Endothelial cell of umbilical vein (primary cell): Measurements from ENCODE around the gene SLFN12. TPM values are rescaled to one million over a fixed set of nuclear protein-coding genes. Genes with fewer than 3 reads are reported as not detected.

ENCODE experiments used
- BruUV-seq: library from RNA; stranded (reverse); fragments of 400-500 nt; replicated peaks from 2 replicates; lab custom pipeline; 2021; lab: Mats Ljungman, UMichigan
- CTCF ChIA-PET: fragments of 300-600, 350-600 bp; sonication (Branson Sonifier 250); formaldehyde crosslinking; loops from one replicate; lab custom pipeline; 2021; ENCODE audit warnings: antibody characterized with exemption, inconsistent platforms; lab: Charles Lee
- POLR2A ChIA-PET: fragments of 300-600, 350-600 bp; sonication (Branson Sonifier 250); formaldehyde crosslinking; loops from one replicate; lab custom pipeline; 2021; ENCODE audit warnings: antibody characterized with exemption, inconsistent platforms; lab: Charles Lee
- DNase-seq: peaks from one replicate; pipeline ENCODE4 v3.0.0-alpha.2; 2011; ENCODE audit warnings: low read depth, low spot score
- FAIRE-seq: peaks from 2 replicates; lab custom pipeline; 2011; peaks lifted over from hg19 to GRCh38; lab: Jason Lieb, UNC
- H2AFZ ChIP-seq: 2 replicates; pipeline ENCODE4 v1.6.0; 2012; ENCODE audit warnings: low read depth, low read length, control low read depth, inconsistent platforms
- H3K27ac ChIP-seq: 2 replicates; pipeline ENCODE4 v1.5.1; 2011; ENCODE audit warnings: low read depth, mild to moderate bottlenecking, control low read depth, low read length, moderate library complexity; ENCODE audit not compliant: insufficient read depth
- H3K27me3 ChIP-seq, 2 experiments: 2 replicates each; pipeline versions ENCODE4 v1.6.0 to v1.6.1; 2011; ENCODE audit warnings: low read length in 2 of 2, mixed read lengths in 1 of 2; ENCODE audit not compliant: control insufficient read depth in 2 of 2, insufficient read depth in 2 of 2
- H3K36me3 ChIP-seq, 2 experiments: 2 replicates in 1 of 2; 3 replicates in 1 of 2; pipeline ENCODE4 v1.5.1; 2011; ENCODE audit warnings: low read length in 2 of 2, mild to moderate bottlenecking in 1 of 2, moderate library complexity in 1 of 2; ENCODE audit not compliant: control insufficient read depth in 2 of 2, insufficient read depth in 2 of 2; ENCODE audit errors: extremely low read depth in 1 of 2
- H3K4me1 ChIP-seq: 3 replicates; pipeline ENCODE4 v1.5.1; 2011; ENCODE audit warnings: mild to moderate bottlenecking, low read length; ENCODE audit not compliant: control insufficient read depth, insufficient read depth; ENCODE audit errors: extremely low read depth
- H3K4me2 ChIP-seq: 2 replicates; pipeline ENCODE4 v1.6.1; 2011; ENCODE audit warnings: low read length, control low read depth, mixed read lengths; ENCODE audit not compliant: insufficient read depth
- H3K4me3 ChIP-seq, 3 experiments: fragments of 200-600 bp in 1 of 3; sonication (generic), shearing (Covaris generic) in 1 of 3; replicated peaks in 1 of 3; 2 replicates each; pipeline ENCODE4 v1.5.1; 2011 to 2016; ENCODE audit warnings: control low read depth in 3 of 3, low read length in 3 of 3, mild to moderate bottlenecking in 2 of 3, inconsistent platforms in 1 of 3, low read depth in 1 of 3, moderate library complexity in 1 of 3; ENCODE audit not compliant: insufficient read depth in 1 of 3
- H3K79me2 ChIP-seq: 2 replicates; pipeline ENCODE4 v1.6.0; 2012; ENCODE audit warnings: low read length, inconsistent platforms; ENCODE audit not compliant: control insufficient read depth, insufficient read depth
- H3K9ac ChIP-seq: replicated peaks from 2 replicates; pipeline ENCODE3; 2011; ENCODE audit warnings: low read length, control low read depth; ENCODE audit not compliant: insufficient read depth; ENCODE audit errors: extremely low read depth
- H3K9me1 ChIP-seq: replicated peaks from 3 replicates; pipeline ENCODE4 v1.6.0; 2011; ENCODE audit warnings: mild to moderate bottlenecking, low read length; ENCODE audit not compliant: control insufficient read depth, insufficient read depth; ENCODE audit errors: extremely low read depth
- H3K9me3 ChIP-seq: replicated peaks from 2 replicates; pipeline ENCODE4 v1.5.1; 2012; ENCODE audit warnings: low read length, inconsistent platforms; ENCODE audit not compliant: control insufficient read depth, insufficient read depth
- H4K20me1 ChIP-seq: replicated peaks from 2 replicates; pipeline ENCODE3; 2011; ENCODE audit warnings: mild to moderate bottlenecking, low read length; ENCODE audit not compliant: control insufficient read depth, insufficient read depth; ENCODE audit errors: extremely low read depth
- CTCF ChIP-seq, 2 donors: IDR thresholded peaks; 1 replicate in 1 of 2; 2 replicates in 1 of 2; pipeline ENCODE4 v1.5.1; 2011; ENCODE audit warnings: low read length in 2 of 2, mild to moderate bottlenecking in 2 of 2, moderate library complexity in 2 of 2, control low read depth in 1 of 2, inconsistent platforms in 1 of 2, low read depth in 1 of 2; ENCODE audit not compliant: insufficient read depth in 1 of 2; ENCODE audit errors: extremely low read depth in 1 of 2
- FOS ChIP-seq: IDR thresholded peaks from 2 replicates; pipeline ENCODE4 v1.6.1; 2011; ENCODE audit warnings: mild to moderate bottlenecking, low read length, moderate library complexity, borderline replicate concordance; ENCODE audit not compliant: insufficient read depth
- JUN ChIP-seq: IDR thresholded peaks from 2 replicates; pipeline ENCODE4 v1.6.1; 2011; ENCODE audit warnings: borderline replicate concordance, low read depth; ENCODE audit not compliant: insufficient read length, insufficient read depth
- POLR2A ChIP-seq: IDR thresholded peaks from 2 replicates; pipeline ENCODE4 v1.6.1; 2012; ENCODE audit warnings: low read depth, mild to moderate bottlenecking, control low read depth, low read length
- dilution Hi-C: fragments of 300-500 bp; cut with MboI; formaldehyde crosslinking; loops from one replicate; pipeline ENCODE4 v1.15.0; 2019; ENCODE audit warnings: low sequenced_read_pairs; ENCODE audit not compliant: extremely low pct_ligation_motif_present
- intact Hi-C: fragments of 100-400 bp; cut with micrococcal nuclease; formaldehyde crosslinking; loops from one replicate; pipeline ENCODE4 v1.10.0; 2022
- polyA plus RNA-seq, 4 experiments: library from polyadenylated mRNA; depleted of rRNA in 3 of 4; stranded (reverse) in 3 of 4; unstranded in 1 of 4; fragments of >200 nt; gene quantifications; 2 replicates each; pipeline versions ENCODE4 v1.2.1 to v1.2.3, GENCODE V29; 2011 to 2012; ENCODE audit warnings: missing spikeins in 1 of 4
- total RNA-seq: library from RNA; stranded (reverse); gene quantifications from 2 replicates; pipeline ENCODE4 v1.2.3, GENCODE V29; 2021

Gene SLFN12
- total and polyA plus RNA-seq, 2 donors (not counting 3 experiments of a cell fraction or from before 2014, with no cell fraction given), result 17.8 to 42.6 TPM

- DNase-seq (peak; percentile 17), FAIRE-seq (no peak)
- CTCF ChIA-PET, result no interaction called here
- no peak overlapping the region for H3K4me2 ChIP-seq
- POLR2A ChIA-PET, result no interaction called here
- intact Hi-C loops, result loop anchor here (10.0 kb wide), 2 partner anchors 428 to 1122 kb away; partner anchors contain the start of genes CCL2 and TAF15
- no peaks in the 10 kb centered on the region for H3K9me1 ChIP-seq
- no peak overlapping the region for H3K27ac ChIP-seq
- peak; percentile 57 for TF ChIP-seq FOS
- peak; percentile 34 for TF ChIP-seq JUN
- TF ChIP-seq POLR2A, result no peak
- no peaks in the 10 kb centered on the region for H3K27me3 ChIP-seq
- dilution Hi-C loops, result no loop called here
- no peaks in the 10 kb centered on the region for H3K36me3 ChIP-seq
- peaks cover 18% of the 10 kb centered on the region for H3K4me1 ChIP-seq
- BruUV-seq, result no TSS peak
- peaks cover 13% of the 10 kb centered on the region for H3K79me2 ChIP-seq
- no peak overlapping the region for H3K4me3 ChIP-seq
- H4K20me1 ChIP-seq, result no peaks in the 10 kb centered on the region
- no peak overlapping the region for H2AFZ ChIP-seq
- H3K9ac ChIP-seq, result no peak overlapping the region
- no peaks in the 10 kb centered on the region for H3K9me3 ChIP-seq
These were observed 55.2 kb downstream of the SLFN12 start for GRCh38 chr17:35377068-35377467.

GRCh38 chr17:35376245-35376644, 56.1 kb downstream of the SLFN12 start:
- H4K20me1 ChIP-seq, result no peaks in the 10 kb centered on the region
- H3K27ac ChIP-seq, result no peak overlapping the region
- dilution Hi-C loops, result no loop called here
- H3K4me3 ChIP-seq, result no peak overlapping the region
- H3K9me3 ChIP-seq, result no peaks in the 10 kb centered on the region
- peak overlapping the region; percentile 50 for H3K4me2 ChIP-seq
- H2AFZ ChIP-seq, result peak overlapping the region; percentile 88
- peak overlapping the region; percentile 23 for H3K9ac ChIP-seq
- H3K4me1 ChIP-seq, result peaks cover 18% of the 10 kb centered on the region
- no TSS peak for BruUV-seq
- no peaks in the 10 kb centered on the region for H3K9me1 ChIP-seq
- TF ChIP-seq CTCF (IDR thresholded peaks at IDR 0.05; ENCODE audit: extremely low read depth in 1 of 2, insufficient read depth in 1 of 2, low read depth in 1 of 2, low read length in 2 of 2) (no peak), FOS (no peak)
- FAIRE-seq, result peak; percentile 31
- CTCF ChIA-PET, result interaction anchor here (1.0 to 1.6 kb wide), 4 partner anchors 24 to 205 kb away, joined by 3 to 6 read pairs (median 4); no protein-coding TSS in a partner anchor
- intact Hi-C loops, result loop anchor here (10.0 kb wide), 2 partner anchors 429 to 1121 kb away; partner anchors contain the start of genes CCL2 and TAF15
- H3K79me2 ChIP-seq, result peaks cover 21% of the 10 kb centered on the region
- no peaks in the 10 kb centered on the region for H3K36me3 ChIP-seq
- DNase-seq, result peak; percentile 55
- POLR2A ChIA-PET, result no interaction called here
- no peaks in the 10 kb centered on the region for H3K27me3 ChIP-seq
